ENCODE measurements around the gene ACTG1. TPM values are rescaled to one million over a fixed set of nuclear protein-coding genes. Genes with fewer than 3 reads are reported as not detected.

The ACTG1 gene
- total RNA-seq, 1 experiment from 2014 or later = 3,455 TPM

DNA sequence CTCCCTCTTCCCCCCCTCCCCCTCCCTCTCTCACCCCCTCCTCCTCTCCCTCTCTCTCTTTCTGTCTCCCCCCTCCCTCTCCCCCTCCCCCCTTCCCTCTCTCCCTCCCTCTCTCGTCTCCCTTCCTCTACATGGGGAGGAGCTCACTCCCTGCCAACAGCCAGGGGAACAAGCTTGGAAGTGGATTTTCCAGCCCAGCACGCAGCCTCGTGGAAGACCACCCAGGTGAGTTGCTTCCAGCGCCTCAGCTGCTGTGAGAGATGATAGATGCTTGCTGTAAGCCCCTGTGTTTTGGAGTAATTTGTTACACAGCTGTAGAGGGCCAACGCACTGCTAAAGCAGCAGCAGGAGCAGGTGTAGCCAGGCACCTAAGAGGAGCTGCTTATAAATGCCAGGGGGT, 20.8 kb downstream of the ACTG1 start (continued):
- TF ChIP-seq, protein P1, sequence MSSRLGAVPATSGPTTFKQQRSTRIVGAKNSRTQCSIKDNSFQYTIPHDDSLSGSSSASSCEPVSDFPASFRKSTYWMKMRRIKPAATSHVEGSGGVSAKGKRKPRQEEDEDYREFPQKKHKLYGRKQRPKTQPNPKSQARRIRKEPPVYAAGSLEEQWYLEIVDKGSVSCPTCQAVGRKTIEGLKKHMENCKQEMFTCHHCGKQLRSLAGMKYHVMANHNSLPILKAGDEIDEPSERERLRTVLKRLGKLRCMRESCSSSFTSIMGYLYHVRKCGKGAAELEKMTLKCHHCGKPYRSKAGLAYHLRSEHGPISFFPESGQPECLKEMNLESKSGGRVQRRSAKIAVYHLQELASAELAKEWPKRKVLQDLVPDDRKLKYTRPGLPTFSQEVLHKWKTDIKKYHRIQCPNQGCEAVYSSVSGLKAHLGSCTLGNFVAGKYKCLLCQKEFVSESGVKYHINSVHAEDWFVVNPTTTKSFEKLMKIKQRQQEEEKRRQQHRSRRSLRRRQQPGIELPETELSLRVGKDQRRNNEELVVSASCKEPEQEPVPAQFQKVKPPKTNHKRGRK (CRISPR knock-in tag; IDR thresholded peaks at IDR 0.05; ENCODE audit: borderline replicate concordance) = no peak
- TF ChIP-seq ZNF219 (CRISPR knock-in tag; IDR thresholded peaks at IDR 0.05; ENCODE audit: borderline replicate concordance) (no peak), KAT7 (CRISPR knock-in tag; IDR thresholded peaks at IDR 0.05; ENCODE audit: borderline replicate concordance) (no peak), TEAD1 (CRISPR knock-in tag; IDR thresholded peaks at IDR 0.05) (no peak), SP1 (CRISPR knock-in tag; conservative IDR thresholded peaks at IDR 0.05) (no peak), CREM (CRISPR knock-in tag; IDR thresholded peaks at IDR 0.05) (no peak), NR1H2 (CRISPR knock-in tag; IDR thresholded peaks at IDR 0.05) (no peak)
- TF ChIP-seq, protein P2, sequence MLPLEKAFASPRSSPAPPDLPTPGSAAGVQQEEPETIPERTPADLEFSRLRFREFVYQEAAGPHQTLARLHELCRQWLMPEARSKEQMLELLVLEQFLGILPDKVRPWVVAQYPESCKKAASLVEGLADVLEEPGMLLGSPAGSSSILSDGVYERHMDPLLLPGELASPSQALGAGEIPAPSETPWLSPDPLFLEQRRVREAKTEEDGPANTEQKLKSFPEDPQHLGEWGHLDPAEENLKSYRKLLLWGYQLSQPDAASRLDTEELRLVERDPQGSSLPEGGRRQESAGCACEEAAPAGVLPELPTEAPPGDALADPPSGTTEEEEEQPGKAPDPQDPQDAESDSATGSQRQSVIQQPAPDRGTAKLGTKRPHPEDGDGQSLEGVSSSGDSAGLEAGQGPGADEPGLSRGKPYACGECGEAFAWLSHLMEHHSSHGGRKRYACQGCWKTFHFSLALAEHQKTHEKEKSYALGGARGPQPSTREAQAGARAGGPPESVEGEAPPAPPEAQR (CRISPR knock-in tag; IDR thresholded peaks at IDR 0.05) = no peak
- TF ChIP-seq, protein P3, sequence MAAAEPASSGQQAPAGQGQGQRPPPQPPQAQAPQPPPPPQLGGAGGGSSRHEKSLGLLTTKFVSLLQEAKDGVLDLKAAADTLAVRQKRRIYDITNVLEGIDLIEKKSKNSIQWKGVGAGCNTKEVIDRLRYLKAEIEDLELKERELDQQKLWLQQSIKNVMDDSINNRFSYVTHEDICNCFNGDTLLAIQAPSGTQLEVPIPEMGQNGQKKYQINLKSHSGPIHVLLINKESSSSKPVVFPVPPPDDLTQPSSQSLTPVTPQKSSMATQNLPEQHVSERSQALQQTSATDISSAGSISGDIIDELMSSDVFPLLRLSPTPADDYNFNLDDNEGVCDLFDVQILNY (CRISPR knock-in tag; IDR thresholded peaks at IDR 0.05) = no peak

DNA sequence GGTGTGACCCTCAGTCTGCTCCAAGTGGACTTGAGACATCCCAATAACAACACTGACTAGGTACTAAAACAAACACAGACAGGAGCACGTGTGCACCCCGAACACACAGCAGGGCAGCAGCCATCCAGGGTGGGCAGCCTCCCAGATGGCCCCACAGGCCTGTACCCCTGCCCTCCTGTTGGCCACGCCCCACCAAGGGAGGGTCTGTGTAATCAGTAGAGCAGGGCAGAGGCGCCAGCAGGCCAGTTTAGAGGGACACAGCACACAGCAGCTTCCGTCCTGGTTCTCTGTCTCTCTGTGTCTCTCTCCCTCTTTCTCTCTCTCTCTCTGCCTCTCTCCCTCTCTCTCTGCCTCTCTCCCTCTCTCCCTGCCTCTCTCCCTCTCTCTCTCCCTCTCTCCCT, 21.4 kb downstream of the ACTG1 start:
- ChIA-PET CTCF (interaction anchor here (0.7 to 1.3 kb wide), 3 partner anchors 51 to 238 kb away, joined by 3 read pairs; no protein-coding TSS in a partner anchor), POLR2A (interaction anchor here (1.1 to 4.1 kb wide), 2 partner anchors 15 to 17 kb away, joined by 3 to 38 read pairs; no protein-coding TSS in a partner anchor)
- no peak overlapping the region for H3K27ac Mint-ChIP-seq
- ATAC-seq (no peak), DNase-seq (ENCODE audit: low spot score) (no peak)
- H3K36me3 Mint-ChIP-seq = no peaks in the 10 kb centered on the region
- H3K4me3 Mint-ChIP-seq = no peak overlapping the region
- peaks cover 59% of the 10 kb centered on the region for H3K27me3 Mint-ChIP-seq (ENCODE audit: low read depth)
- no peaks in the 10 kb centered on the region for H3K9me3 Mint-ChIP-seq
- peaks cover 34% of the 10 kb centered on the region for H3K4me1 Mint-ChIP-seq
- TF ChIP-seq ZNF121 (CRISPR knock-in tag; IDR thresholded peaks at IDR 0.05) (peak; percentile 20; the same call in 1 of the 2 replicates), CREM (CRISPR knock-in tag; IDR thresholded peaks at IDR 0.05) (no peak)

DNA sequence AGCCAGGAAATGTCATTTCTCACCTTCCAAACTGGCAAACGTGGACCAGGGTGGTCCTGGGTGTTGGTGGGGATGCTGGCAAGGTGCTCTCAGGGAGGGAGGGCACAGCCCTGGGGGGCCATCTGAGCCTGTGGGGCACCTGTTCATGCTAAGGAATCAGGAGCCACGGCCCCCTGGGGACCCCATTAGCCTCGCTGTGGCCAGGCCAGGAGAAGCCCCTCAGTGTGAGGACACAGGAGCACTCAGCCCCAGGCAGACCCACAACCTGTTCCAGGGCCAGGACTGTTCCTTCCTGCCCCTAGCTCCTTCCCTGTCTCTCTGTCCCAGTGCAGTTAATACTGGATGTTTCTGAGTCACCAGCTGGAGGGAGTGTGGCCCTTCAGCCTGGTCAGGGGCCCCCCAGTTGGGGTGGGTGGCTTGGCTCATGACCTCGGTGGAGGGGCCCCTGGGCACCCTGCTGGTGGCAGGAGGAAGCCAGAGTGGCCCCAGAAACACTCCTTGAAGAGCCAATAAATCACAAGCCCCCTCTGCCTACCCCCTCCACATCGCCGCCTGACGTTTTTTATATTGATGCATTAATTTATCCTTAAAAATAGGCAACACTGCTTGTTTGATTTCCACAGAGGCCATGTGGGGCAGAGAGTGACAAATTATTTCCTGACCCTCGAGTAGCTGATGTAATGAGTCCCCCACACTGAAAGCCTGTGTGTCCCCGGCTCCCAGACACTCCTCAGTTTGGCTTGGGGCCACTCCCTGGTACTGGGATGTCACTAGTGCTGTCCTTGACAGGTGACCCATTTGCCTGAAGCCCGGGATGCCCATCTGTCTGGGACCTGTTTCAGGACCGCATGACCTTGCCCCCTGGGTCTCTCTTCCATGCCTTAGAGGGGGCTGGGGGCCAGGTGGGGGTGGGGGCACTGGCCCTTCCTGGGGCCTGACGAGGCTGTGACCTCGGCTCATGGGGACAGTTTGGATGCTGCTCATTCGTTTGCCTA, 22.3 kb downstream of the ACTG1 start:
- Mint-ChIP-seq H3K27me3 (ENCODE audit: low read depth) (peaks cover 62% of the 10 kb centered on the region), H3K9me3 (no peaks in the 10 kb centered on the region), H3K4me1 (peaks cover 35% of the 10 kb centered on the region), H3K4me3 (peak overlapping the region; percentile 43), H3K36me3 (no peaks in the 10 kb centered on the region), H3K27ac (peak overlapping the region; percentile 77; the same call in 1 of the 2 replicates)
- POLR2A ChIA-PET = interaction anchor here (1.1 to 4.1 kb wide), 4 partner anchors 12 to 25 kb away, joined by 3 to 38 read pairs (median 8); partner anchors contain the start of gene ACTG1
- TF ChIP-seq FOXP1 (CRISPR knock-in tag; IDR thresholded peaks at IDR 0.05; ENCODE audit: borderline replicate concordance) (0 out of 2 replicates have a peak, but pooled peaks have one; percentile 12), ETV6 (CRISPR knock-in tag; IDR thresholded peaks at IDR 0.05) (no peak), TP53 (CRISPR knock-in tag; IDR thresholded peaks at IDR 0.05) (0 out of 2 replicates have a peak, but pooled peaks have one; percentile 37), ELF4 (CRISPR knock-in tag; IDR thresholded peaks at IDR 0.05; ENCODE audit: low read depth) (no peak), ZNF121 (CRISPR knock-in tag; IDR thresholded peaks at IDR 0.05) (no peak), NFYB (CRISPR knock-in tag; conservative IDR thresholded peaks at IDR 0.05; ENCODE audit: low read depth) (no peak)
- TF ChIP-seq, protein P4, sequence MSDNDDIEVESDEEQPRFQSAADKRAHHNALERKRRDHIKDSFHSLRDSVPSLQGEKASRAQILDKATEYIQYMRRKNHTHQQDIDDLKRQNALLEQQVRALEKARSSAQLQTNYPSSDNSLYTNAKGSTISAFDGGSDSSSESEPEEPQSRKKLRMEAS (CRISPR knock-in tag; IDR thresholded peaks at IDR 0.05) = peak; percentile 33; the same call in 1 of the 2 replicates
- TF ChIP-seq, protein P5, sequence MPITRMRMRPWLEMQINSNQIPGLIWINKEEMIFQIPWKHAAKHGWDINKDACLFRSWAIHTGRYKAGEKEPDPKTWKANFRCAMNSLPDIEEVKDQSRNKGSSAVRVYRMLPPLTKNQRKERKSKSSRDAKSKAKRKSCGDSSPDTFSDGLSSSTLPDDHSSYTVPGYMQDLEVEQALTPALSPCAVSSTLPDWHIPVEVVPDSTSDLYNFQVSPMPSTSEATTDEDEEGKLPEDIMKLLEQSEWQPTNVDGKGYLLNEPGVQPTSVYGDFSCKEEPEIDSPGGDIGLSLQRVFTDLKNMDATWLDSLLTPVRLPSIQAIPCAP (CRISPR knock-in tag; IDR thresholded peaks at IDR 0.05) = no peak
- DNase-seq (ENCODE audit: low spot score) (no peak), ATAC-seq (peak; percentile 5; the same call in 1 of the 2 replicates)
- CTCF ChIA-PET = interaction anchor here (0.5 to 1.8 kb wide), 10 partner anchors 14 to 238 kb away, joined by 3 to 10 read pairs (median 4); no protein-coding TSS in a partner anchor

Measured in WTC11 (cell line).